CD4-positive, alpha-beta T cell treated with Interleukin-17A for 1 hour (primary cell): ENCODE measurements around the gene HNRNPA1L2.
A peak's percentile ranks its signal among the peaks of the same experiment; 100 is the strongest.
"Not testable (repeated sequence)": the region's sequence is repeated elsewhere in the genome, so short reads cannot be mapped to it uniquely, and the experiment has no call there.

Experiments used
- DNase-seq: peaks from one replicate; pipeline ENCODE4 v3.0.0-alpha.2; 2020

HNRNPA1L2 gene

DNA sequence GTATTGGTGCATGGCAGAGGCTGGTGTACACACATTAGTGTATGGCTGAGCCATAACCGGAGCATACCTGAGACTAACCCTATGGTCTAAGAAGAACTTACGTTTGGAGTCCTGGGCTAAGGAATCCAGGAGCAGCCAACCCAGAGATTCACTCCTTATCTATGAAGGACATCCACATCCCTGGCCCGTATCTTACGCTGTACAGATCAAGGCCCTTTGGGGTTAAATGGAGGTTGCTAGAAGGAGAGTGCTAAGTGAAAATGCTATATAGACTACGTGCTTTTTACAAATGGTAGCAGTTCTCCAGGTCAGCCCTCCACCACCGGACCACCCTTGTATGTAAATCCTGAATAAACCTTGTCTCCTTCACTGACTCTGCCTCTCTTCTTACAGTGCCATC is 8.5 kb downstream of the HNRNPA1L2 start:
- DNase-seq = no peak

- DNase-seq = no peak
Observed at GRCh38 chr13:52651897-52652195, 9.6 kb downstream of the HNRNPA1L2 start.

- peak; percentile 95 for DNase-seq
Observed at GRCh38 chr13:52652196-52652979, 10.2 kb downstream of the HNRNPA1L2 start, which contains the start of gene SUGT1. TSS of gene SUGT1 (plus strand) at chr13:52652836. CDS start at chr13:52652921, 85 bp downstream.

DNA sequence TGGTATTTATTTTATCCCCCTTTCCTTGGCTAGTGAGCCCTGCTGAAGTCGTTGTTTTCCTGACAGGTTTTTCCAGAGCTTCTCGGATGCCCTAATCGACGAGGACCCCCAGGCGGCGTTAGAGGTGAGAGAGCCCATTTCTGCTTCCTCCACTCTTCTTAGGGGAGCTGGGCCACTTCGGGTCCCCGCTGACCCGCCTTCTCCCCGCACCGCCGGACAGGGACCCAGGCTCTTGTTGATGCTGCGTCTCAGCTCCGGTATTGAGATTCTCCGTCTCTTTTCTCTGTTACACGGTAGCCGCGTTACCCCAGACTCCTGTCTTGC is 10.7 kb downstream of the HNRNPA1L2 start:
- DNase-seq = no peak

GRCh38 chr13:52659340-52659739 is 17.1 kb downstream of the HNRNPA1L2 start:
- no peak for DNase-seq

DNA sequence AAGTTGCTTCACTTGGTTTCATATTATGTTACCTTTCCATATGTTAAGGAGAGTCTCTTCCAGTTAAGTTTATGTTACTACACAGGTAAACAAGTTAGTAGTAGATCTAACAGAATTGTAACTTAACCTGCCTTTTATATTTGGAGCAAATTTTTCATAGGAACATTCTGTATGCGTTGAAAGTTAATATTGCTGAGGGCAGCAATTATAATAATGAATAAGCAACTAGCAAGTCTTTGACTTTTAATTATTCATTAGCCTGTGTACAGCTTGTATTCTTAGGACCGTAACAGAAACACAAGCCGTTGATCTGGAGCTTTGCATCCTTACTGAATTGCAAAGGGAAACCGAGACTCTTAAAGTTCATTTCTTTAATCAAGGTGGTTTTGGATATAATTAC is 22.0 kb downstream of the HNRNPA1L2 start:
- no peak for DNase-seq

DNA sequence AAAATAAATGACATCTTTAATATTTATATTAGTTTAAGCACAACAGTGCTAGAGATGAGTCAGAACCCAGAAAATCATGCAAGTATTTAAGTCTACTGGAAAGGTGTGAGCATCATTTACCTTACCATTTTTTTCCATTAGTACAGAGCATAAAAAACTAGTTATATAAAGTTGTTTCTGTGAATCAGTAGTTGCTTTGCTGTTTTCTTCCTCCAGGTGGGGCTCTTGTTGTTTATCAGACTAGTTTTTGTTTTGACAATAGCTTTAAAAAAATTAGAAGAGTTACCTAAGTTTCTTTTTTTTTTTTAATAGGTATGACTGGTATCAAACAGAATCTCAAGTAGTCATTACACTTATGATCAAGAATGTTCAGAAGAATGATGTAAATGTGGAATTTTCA is 23.1 kb downstream of the HNRNPA1L2 start:
- peak; percentile 39 for DNase-seq

- no peak for DNase-seq
Observed at GRCh38 chr13:52669677-52670076, 27.4 kb downstream of the HNRNPA1L2 start.

DNA sequence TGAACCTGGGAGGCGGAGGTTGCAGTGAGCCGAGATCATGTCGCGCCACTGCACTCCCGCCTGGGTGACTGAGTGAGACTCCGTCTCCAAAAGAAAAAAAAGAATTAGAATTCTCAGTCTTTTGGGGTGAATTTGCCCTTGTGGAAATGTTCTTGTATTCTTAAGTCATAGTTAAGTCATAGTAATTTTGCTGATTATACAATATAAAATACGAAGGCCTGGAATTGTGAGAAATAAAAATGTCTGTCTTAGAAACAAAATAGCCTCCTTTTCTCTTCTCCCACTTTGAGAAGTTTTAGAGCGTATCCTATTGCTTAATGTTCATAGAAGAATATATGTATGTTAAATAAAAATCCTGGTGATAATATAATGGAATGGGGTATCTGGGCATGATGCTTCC is 28.5 kb downstream of the HNRNPA1L2 start:
- DNase-seq = no peak

DNA sequence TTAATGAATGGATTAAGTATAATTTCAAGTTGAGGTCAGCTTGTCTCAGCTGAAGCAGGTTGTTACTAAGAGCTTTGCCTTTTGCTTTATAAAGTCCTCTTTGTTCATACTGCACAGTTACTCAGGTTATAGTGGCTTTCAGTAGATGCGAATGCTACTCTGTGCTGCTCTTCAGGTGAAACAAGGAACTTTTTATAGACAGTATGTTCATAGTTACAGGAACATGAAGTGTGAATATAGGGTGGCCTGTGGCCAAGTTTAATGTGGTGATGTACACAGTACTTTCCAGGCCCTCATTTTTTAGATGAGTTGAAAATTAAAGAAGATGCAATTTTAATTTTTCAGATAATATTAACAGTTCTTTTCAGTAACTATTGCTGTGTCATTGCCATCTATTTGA is 31.2 kb downstream of the HNRNPA1L2 start:
- DNase-seq = no peak

DNA sequence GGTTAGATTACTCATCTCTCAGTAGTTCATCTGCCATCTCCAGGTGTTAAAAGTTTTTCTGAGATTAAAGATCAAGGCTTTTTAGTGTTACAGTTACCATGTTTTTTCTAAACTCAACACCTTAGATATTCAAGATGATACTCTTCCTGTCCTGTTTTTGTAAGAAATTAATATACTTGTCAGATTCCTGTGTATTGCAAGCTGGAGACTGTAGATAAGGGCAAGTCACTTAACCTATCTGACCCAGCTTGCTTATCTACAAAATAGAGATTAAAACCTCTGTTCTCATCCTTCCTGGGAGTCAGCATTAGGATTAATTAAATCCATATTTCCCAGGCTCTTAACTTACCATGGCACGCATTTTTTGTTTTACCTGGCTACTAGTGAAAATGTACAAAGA is 35.6 kb downstream of the HNRNPA1L2 start:
- no peak for DNase-seq

- DNase-seq = not testable (repeated sequence)
Observed at GRCh38 chr13:52685806-52686205, 43.6 kb downstream of the HNRNPA1L2 start.

DNA sequence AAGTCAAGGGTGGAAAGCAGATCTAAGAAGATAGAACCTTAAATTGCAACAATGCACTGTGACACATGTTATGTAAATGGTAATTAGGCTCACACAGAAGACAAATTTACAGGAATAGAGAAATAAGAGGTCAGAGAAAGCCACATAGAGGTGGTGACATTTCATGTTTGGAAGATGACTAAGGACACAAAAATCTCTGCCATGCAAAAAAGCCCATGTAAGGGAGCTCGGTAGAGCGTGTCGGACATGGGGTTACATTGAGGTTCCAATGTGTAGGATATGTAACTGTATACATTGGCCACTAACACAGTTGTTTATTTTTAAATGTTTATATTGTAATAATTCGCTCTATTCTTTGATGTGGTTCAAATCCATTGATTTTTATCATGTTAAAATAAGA is 44.1 kb downstream of the HNRNPA1L2 start:
- no peak for DNase-seq
